GM23338 (cell line): ENCODE measurements around the gene CACNB4. TPM values are rescaled to one million over a fixed set of nuclear protein-coding genes. Genes with fewer than 3 reads are reported as not detected.

Experiments
- ATAC-seq: fragments of 200-7000 bp; cut with Tn5 transposase; 3 replicates; pipeline ENCODE4 v1.9.1; 2020
- DNase-seq: peaks from one replicate; pipeline ENCODE4 v3.0.0-alpha.2; 2015; ENCODE audit warnings: low spot score
- H2AFZ ChIP-seq: fragments of 200-600 bp; sonication (generic); 2 replicates; pipeline ENCODE4 v1.8.0; 2016; ENCODE audit warnings: antibody characterized with exemption, mild to moderate bottlenecking, moderate library complexity
- H3F3A ChIP-seq: fragments of 200-600 bp; sonication (generic); replicated peaks from 2 replicates; pipeline ENCODE4 v1.8.0; 2017; ENCODE audit warnings: antibody characterized with exemption, mixed run types, low read depth
- H3K27ac ChIP-seq: fragments of 200-600 bp; sonication (generic); 2 replicates; pipeline ENCODE4 v1.6.1; 2016; ENCODE audit warnings: low read depth
- H3K27me3 ChIP-seq: fragments of 200-600 bp; sonication (generic); 2 replicates; pipeline ENCODE4 v1.8.0; 2016; ENCODE audit warnings: mild to moderate bottlenecking, mixed run types, moderate library complexity; ENCODE audit not compliant: insufficient read depth
- H3K36me3 ChIP-seq: fragments of 200-600 bp; sonication (generic); 2 replicates; pipeline ENCODE4 v1.8.0; 2016; ENCODE audit warnings: mild to moderate bottlenecking; ENCODE audit not compliant: insufficient read depth
- H3K4me1 ChIP-seq: fragments of 200-600 bp; sonication (generic); 2 replicates; pipeline ENCODE4 v1.8.0; 2016; ENCODE audit warnings: mild to moderate bottlenecking, moderate library complexity; ENCODE audit not compliant: insufficient read depth
- H3K4me2 ChIP-seq: fragments of 200-600 bp; sonication (generic); 2 replicates; pipeline ENCODE4 v1.7.1; 2017; ENCODE audit warnings: mixed run types
- H3K4me3 ChIP-seq: fragments of 200-600 bp; sonication (generic); 2 replicates; pipeline ENCODE4 v1.6.1; 2016; ENCODE audit warnings: mixed run types
- H3K79me2 ChIP-seq: fragments of 200-600 bp; sonication (generic); replicated peaks from 2 replicates; pipeline ENCODE4 v1.8.0; 2017; ENCODE audit warnings: mild to moderate bottlenecking; ENCODE audit not compliant: insufficient read depth
- H3K9me2 ChIP-seq: fragments of 200-600 bp; sonication (generic); 2 replicates; pipeline ENCODE4 v1.8.0; 2017; ENCODE audit not compliant: insufficient read depth
- H4K20me1 ChIP-seq: fragments of 200-600 bp; sonication (generic); replicated peaks from 2 replicates; pipeline ENCODE4 v1.8.0; 2017; ENCODE audit warnings: mild to moderate bottlenecking; ENCODE audit not compliant: insufficient read depth
- H3K27ac Mint-ChIP-seq: 2 replicates; pipeline ENCODE4 v1.8.0; 2020; ENCODE audit warnings: inconsistent platforms, mild to moderate bottlenecking, moderate library complexity, mixed read lengths
- H3K27me3 Mint-ChIP-seq: 3 replicates; pipeline ENCODE4 v1.8.0; 2022; ENCODE audit warnings: low read depth, mild to moderate bottlenecking, moderate library complexity, mixed read lengths, inconsistent platforms; ENCODE audit not compliant: insufficient read depth, poor library complexity
- H3K36me3 Mint-ChIP-seq: 3 replicates; pipeline ENCODE4 v1.8.0; 2021; ENCODE audit warnings: low read depth, mild to moderate bottlenecking, inconsistent platforms, moderate library complexity, mixed read lengths
- H3K4me1 Mint-ChIP-seq: 3 replicates; pipeline ENCODE4 v1.8.0; 2020; ENCODE audit warnings: mild to moderate bottlenecking, inconsistent platforms, mixed read lengths
- H3K4me3 Mint-ChIP-seq: 3 replicates; pipeline ENCODE4 v1.8.0; 2021; ENCODE audit warnings: moderate library complexity, mild to moderate bottlenecking, inconsistent platforms, mixed read lengths
- H3K9me3 Mint-ChIP-seq: 3 replicates; pipeline ENCODE4 v1.8.0; 2020; ENCODE audit warnings: moderate library complexity, mild to moderate bottlenecking, inconsistent platforms, mixed read lengths
- CREB1 ChIP-seq: fragments of 250-450 bp; sonication (Bioruptor Pico); IDR thresholded peaks from 2 replicates; pipeline ENCODE4 v1.5.0; 2020; ENCODE audit warnings: low read depth, mild to moderate bottlenecking, moderate library complexity
- CTCF ChIP-seq, 2 experiments: fragments of 200-600 bp in 1 of 2; sonication (generic) in 1 of 2; conservative IDR thresholded peaks; 2 replicates each; pipeline versions ENCODE4 v1.5.1 to v1.6.1; 2016 to 2017; ENCODE audit warnings: antibody characterized with exemption in 2 of 2, low read depth in 2 of 2, mild to moderate bottlenecking in 2 of 2, moderate library complexity in 1 of 2
- ETS1 ChIP-seq: IDR thresholded peaks from 2 replicates; pipeline ENCODE4 v1.6.1; 2016; ENCODE audit warnings: antibody characterized with exemption
- EZH2 ChIP-seq: fragments of 200-600 bp; sonication (generic); IDR thresholded peaks from one replicate; pipeline ENCODE4 v1.8.0; 2017; ENCODE audit warnings: antibody characterized with exemption, mild to moderate bottlenecking, low read depth; ENCODE audit not compliant: unreplicated experiment
- EZH2phosphoT487 ChIP-seq: fragments of 200-600 bp; sonication (generic); IDR thresholded peaks from one replicate; pipeline ENCODE4 v1.8.1; 2018; ENCODE audit warnings: antibody characterized with exemption; ENCODE audit not compliant: unreplicated experiment
- JUNB ChIP-seq: IDR thresholded peaks from one replicate; pipeline ENCODE4 v1.6.1; 2016; ENCODE audit warnings: antibody characterized with exemption; ENCODE audit not compliant: unreplicated experiment
- NANOG ChIP-seq: IDR thresholded peaks from 2 replicates; pipeline ENCODE4 v1.6.1; 2016; ENCODE audit warnings: antibody characterized with exemption, borderline replicate concordance
- POLR2AphosphoS5 ChIP-seq: IDR thresholded peaks from 2 replicates; pipeline ENCODE4 v1.6.1; 2016; ENCODE audit warnings: antibody characterized with exemption, low read depth
- REST ChIP-seq: IDR thresholded peaks from one replicate; pipeline ENCODE4 v1.6.1; 2018; ENCODE audit warnings: antibody characterized with exemption; ENCODE audit not compliant: unreplicated experiment
- STAT1 ChIP-seq: IDR thresholded peaks from one replicate; pipeline ENCODE4 v1.6.1; 2016; ENCODE audit warnings: antibody characterized with exemption; ENCODE audit not compliant: unreplicated experiment
- ZNF114 ChIP-seq: fragments of 250-450 bp; sonication (Bioruptor Pico); IDR thresholded peaks from 2 replicates; pipeline ENCODE4 v1.5.0; 2020; ENCODE audit warnings: mild to moderate bottlenecking, moderate library complexity
- ZNF331 ChIP-seq: fragments of 250-450 bp; sonication (Bioruptor Pico); IDR thresholded peaks from 2 replicates; pipeline ENCODE4 v1.5.0; 2020; ENCODE audit warnings: low read depth, mild to moderate bottlenecking, moderate library complexity
- ZNF462 ChIP-seq: fragments of 250-450 bp; sonication (Bioruptor Pico); IDR thresholded peaks from 2 replicates; pipeline ENCODE4 v1.5.0; 2020; ENCODE audit warnings: mild to moderate bottlenecking, moderate library complexity
- polyA plus RNA-seq: library from polyadenylated mRNA; unstranded; fragments of >200 nt; fragmentation: Nextera tagmentation; extraction: Ambion mirVana; gene quantifications from 2 replicates; pipeline ENCODE4 v1.2.1, GENCODE V29; 2016
- total RNA-seq: library from RNA; depleted of rRNA; stranded (reverse); fragments of >200 nt; shearing (Covaris generic); gene quantifications from 2 replicates; pipeline ENCODE4 v1.2.3, GENCODE V29; 2014

Gene CACNB4
- total and polyA plus RNA-seq, 2 experiments from 2014 or later: 4.0 to 9.8 TPM

GRCh38 chr2:152050915-152051314, 47.9 kb downstream of the CACNB4 start:
- peak overlapping the region; percentile 2; the same call in 1 of the 2 replicates for H3K27ac ChIP-seq
- Mint-ChIP-seq H3K4me1 (peaks cover 45% of the 10 kb centered on the region), H3K27me3 (peaks cover 2% of the 10 kb centered on the region), H3K4me3 (no peak overlapping the region), H3K27ac (peak overlapping the region; percentile 90), H3K36me3 (peaks cover 3% of the 10 kb centered on the region; the same call in 1 of the 3 replicates), H3K9me3 (no peaks in the 10 kb centered on the region)
- H2AFZ ChIP-seq: no peak overlapping the region
- H3K79me2 ChIP-seq: 0 out of 2 replicates have a peak, but pooled peaks cover 4% of the 10 kb centered on the region
- ATAC-seq (no peak), DNase-seq (no peak)
- H3K4me1 ChIP-seq: peaks cover 41% of the 10 kb centered on the region
- no peaks in the 10 kb centered on the region for H3K36me3 ChIP-seq
- peaks cover 3% of the 10 kb centered on the region; the same call in 1 of the 2 replicates for H3K9me2 ChIP-seq
- TF ChIP-seq ZNF331 (CRISPR knock-in tag) (no peak), ZNF114 (CRISPR knock-in tag) (no peak), REST (no peak), NANOG (no peak), CREB1 (CRISPR knock-in tag) (no peak), JUNB (no peak), POLR2AphosphoS5 (no peak), EZH2phosphoT487 (no peak), ETS1 (no peak), CTCF (conservative IDR thresholded peaks at IDR 0.05; ENCODE audit: low read depth in 2 of 2) (no peak), ZNF462 (CRISPR knock-in tag) (no peak), EZH2 (no peak), STAT1 (no peak)
- H3K4me2 ChIP-seq: peak overlapping the region; percentile 59
- H3F3A ChIP-seq: peaks cover 7% of the 10 kb centered on the region; the same call in 1 of the 2 replicates
- H4K20me1 ChIP-seq: no peaks in the 10 kb centered on the region
- no peaks in the 10 kb centered on the region for H3K27me3 ChIP-seq
- H3K4me3 ChIP-seq: no peak overlapping the region; the same call in 1 of the 2 replicates
